SH-SY5Y (cell line): ENCODE data around the gene PLCB4.

Source experiments
- GATA2 ChIP-seq: IDR thresholded peaks from 2 replicates; pipeline ENCODE4 v1.6.1; 2011; ENCODE audit warnings: mild to moderate bottlenecking, low read depth, low read length
- GATA3 ChIP-seq: IDR thresholded peaks from 2 replicates; pipeline ENCODE4 v1.6.1; 2011; ENCODE audit warnings: low read depth, mild to moderate bottlenecking, low read length, moderate library complexity

DNA sequence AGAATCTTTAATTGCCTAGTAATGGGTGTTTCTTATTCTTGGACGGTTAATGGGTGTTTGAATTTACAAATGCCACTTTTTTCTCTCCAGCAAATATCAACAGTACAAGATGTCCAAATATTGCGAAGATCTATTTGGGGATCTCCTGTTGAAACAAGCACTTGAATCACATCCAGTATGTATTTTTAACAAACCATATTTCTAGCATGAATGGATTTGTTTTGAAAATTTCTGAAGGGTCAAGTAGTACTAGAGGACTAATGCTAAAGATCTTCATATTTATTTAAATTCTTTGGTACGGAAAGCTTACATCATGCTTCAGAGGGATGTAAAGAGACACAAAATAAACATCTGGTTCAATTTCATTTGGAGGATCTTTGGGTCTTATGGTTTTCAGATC lies 321.6 kb downstream of the PLCB4 start:
- TF ChIP-seq GATA2 = no peak
- TF ChIP-seq GATA3 = no peak
